ENCODE data around the gene ATF7. TPM values are rescaled to one million over a fixed set of nuclear protein-coding genes. Genes with fewer than 3 reads are reported as not detected.

Gene ATF7
- polyA plus RNA-seq, 1 experiment, result 27.1 TPM

- ChIA-PET POLR2A (interaction anchor here (1.8 kb wide), 1 partner anchor 49 kb away, joined by 14 read pairs; the partner anchor contains the start of gene ATP5MC2), CTCF (interaction anchor here (4.7 kb wide), 1 partner anchor 83 kb away, joined by 25 read pairs; no protein-coding TSS in a partner anchor)
- Histone ChIP-seq H3K27me3 (ENCODE audit: control insufficient read depth, insufficient read depth, low read length) (peaks cover 4% of the 10 kb centered on the region), H3K9me3 (ENCODE audit: control insufficient read depth, insufficient read depth, low read length) (no peaks in the 10 kb centered on the region), H3K4me3 (ENCODE audit: low read depth, low read length) (peak overlapping the region; percentile 84), H3K27ac (ENCODE audit: low read depth, low read length) (no peak overlapping the region)
- no peak for DNase-seq (ENCODE audit: low read depth, low spot score)
- no peak for TF ChIP-seq CTCF (IDR thresholded peaks at IDR 0.05; ENCODE audit: low read depth, low read length)
Observed at GRCh38 chr12:53626702-53627169, 554 bp upstream of the ATF7 start.

- peak overlapping the region; percentile 84 for H3K4me3 ChIP-seq (ENCODE audit: low read depth, low read length)
- no peak for DNase-seq (ENCODE audit: low read depth, low spot score)
- no peak overlapping the region for H3K27ac ChIP-seq (ENCODE audit: low read depth, low read length)
- TF ChIP-seq CTCF (IDR thresholded peaks at IDR 0.05; ENCODE audit: low read depth, low read length), result no peak
- CTCF ChIA-PET, result interaction anchor here (0.5 to 4.7 kb wide), 3 partner anchors 50 to 280 kb away, joined by 3 to 25 read pairs (median 3); no protein-coding TSS in a partner anchor
- no peaks in the 10 kb centered on the region for H3K9me3 ChIP-seq (ENCODE audit: control insufficient read depth, insufficient read depth, low read length)
- POLR2A ChIA-PET, result interaction anchor here (1.8 kb wide), 1 partner anchor 51 kb away, joined by 14 read pairs; the partner anchor contains the start of gene ATP5MC2
- H3K27me3 ChIP-seq (ENCODE audit: control insufficient read depth, insufficient read depth, low read length), result no peaks in the 10 kb centered on the region
Observed at GRCh38 chr12:53625373-53625945, 723 bp downstream of the ATF7 start.

GRCh38 chr12:53624956-53625355 is 1.2 kb downstream of the ATF7 start:
- TF ChIP-seq CTCF (IDR thresholded peaks at IDR 0.05; ENCODE audit: low read depth, low read length), result no peak
- DNase-seq (ENCODE audit: low read depth, low spot score), result no peak
- POLR2A ChIA-PET, result interaction anchor here (1.6 to 1.8 kb wide), 2 partner anchors 11 to 51 kb away, joined by 6 to 14 read pairs; partner anchors contain the start of gene ATP5MC2

GRCh38 chr12:53624458-53624857 is 1.7 kb downstream of the ATF7 start:
- no peak for TF ChIP-seq CTCF (IDR thresholded peaks at IDR 0.05; ENCODE audit: low read depth, low read length)
- Histone ChIP-seq H3K9me3 (ENCODE audit: control insufficient read depth, insufficient read depth, low read length) (no peaks in the 10 kb centered on the region), H3K27me3 (ENCODE audit: control insufficient read depth, insufficient read depth, low read length) (no peaks in the 10 kb centered on the region), H3K4me3 (ENCODE audit: low read depth, low read length) (peak overlapping the region; percentile 84), H3K27ac (ENCODE audit: low read depth, low read length) (no peak overlapping the region)
- DNase-seq (ENCODE audit: low read depth, low spot score), result peak; percentile 26
- POLR2A ChIA-PET, result interaction anchor here (0.6 to 1.9 kb wide), 4 partner anchors 11 to 51 kb away, joined by 6 to 13 read pairs (median 6); partner anchors contain the start of gene ATP5MC2
- CTCF ChIA-PET, result interaction anchor here (0.8 to 4.7 kb wide), 3 partner anchors 13 to 81 kb away, joined by 3 to 25 read pairs (median 9); partner anchors contain the start of gene ATP5MC2

More at GRCh38 chr12:53624956-53625355, 1.2 kb downstream of the ATF7 start:
- H3K27me3 ChIP-seq (ENCODE audit: control insufficient read depth, insufficient read depth, low read length), result no peaks in the 10 kb centered on the region
- no peak overlapping the region for H3K27ac ChIP-seq (ENCODE audit: low read depth, low read length)
- no peaks in the 10 kb centered on the region for H3K9me3 ChIP-seq (ENCODE audit: control insufficient read depth, insufficient read depth, low read length)
- CTCF ChIA-PET, result interaction anchor here (1.7 to 4.7 kb wide), 2 partner anchors 51 to 81 kb away, joined by 9 to 25 read pairs; partner anchors contain the start of gene ATP5MC2
- H3K4me3 ChIP-seq (ENCODE audit: low read depth, low read length), result peak overlapping the region; percentile 84
